ENCODE measurements around the gene MAML1.

Gene MAML1

DNA sequence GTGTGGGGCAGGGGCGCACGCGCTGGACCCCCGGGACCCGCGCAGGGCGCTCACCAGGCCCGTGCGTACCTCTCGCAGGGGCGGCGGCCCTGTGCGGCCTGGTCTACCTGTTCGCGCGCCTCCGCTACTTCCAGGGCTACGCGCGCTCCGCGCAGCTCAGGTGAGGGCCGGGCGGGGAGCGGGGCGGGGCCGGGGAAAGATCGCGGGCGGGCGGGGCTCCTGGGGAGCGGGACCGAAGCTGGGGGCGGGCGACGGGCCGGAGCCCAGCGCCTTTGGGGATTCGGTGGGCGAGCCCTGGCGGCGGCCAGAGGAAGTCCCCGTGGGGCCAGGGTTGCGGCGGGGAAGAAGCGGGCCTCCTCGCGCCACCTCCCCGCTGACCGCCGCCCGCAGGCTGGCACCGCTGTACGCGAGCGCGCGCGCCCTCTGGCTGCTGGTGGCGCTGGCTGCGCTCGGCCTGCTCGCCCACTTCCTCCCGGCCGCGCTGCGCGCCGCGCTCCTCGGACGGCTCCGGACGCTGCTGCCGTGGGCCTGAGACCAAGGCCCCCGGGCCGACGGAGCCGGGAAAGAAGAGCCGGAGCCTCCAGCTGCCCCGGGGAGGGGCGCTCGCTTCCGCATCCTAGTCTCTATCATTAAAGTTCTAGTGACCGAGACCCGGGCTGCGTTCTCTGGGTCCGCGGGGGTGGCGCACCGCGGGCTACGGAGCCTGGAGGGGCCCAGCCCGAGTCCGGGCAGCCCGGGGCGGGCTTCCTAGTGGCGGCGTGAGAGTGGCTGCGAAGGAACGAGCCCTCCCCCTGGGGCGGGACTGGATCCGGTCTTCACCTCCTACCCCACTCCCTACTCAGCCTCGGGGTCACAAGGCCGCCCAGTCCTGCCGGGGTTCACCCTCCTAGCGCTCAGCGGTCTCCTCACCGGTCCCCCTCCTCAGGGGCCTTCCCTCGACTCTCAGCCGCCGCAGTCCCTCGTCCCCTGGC, 63.5 kb downstream of the MAML1 start:
- TF ChIP-seq, protein P1, sequence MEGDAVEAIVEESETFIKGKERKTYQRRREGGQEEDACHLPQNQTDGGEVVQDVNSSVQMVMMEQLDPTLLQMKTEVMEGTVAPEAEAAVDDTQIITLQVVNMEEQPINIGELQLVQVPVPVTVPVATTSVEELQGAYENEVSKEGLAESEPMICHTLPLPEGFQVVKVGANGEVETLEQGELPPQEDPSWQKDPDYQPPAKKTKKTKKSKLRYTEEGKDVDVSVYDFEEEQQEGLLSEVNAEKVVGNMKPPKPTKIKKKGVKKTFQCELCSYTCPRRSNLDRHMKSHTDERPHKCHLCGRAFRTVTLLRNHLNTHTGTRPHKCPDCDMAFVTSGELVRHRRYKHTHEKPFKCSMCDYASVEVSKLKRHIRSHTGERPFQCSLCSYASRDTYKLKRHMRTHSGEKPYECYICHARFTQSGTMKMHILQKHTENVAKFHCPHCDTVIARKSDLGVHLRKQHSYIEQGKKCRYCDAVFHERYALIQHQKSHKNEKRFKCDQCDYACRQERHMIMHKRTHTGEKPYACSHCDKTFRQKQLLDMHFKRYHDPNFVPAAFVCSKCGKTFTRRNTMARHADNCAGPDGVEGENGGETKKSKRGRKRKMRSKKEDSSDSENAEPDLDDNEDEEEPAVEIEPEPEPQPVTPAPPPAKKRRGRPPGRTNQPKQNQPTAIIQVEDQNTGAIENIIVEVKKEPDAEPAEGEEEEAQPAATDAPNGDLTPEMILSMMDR (conservative IDR thresholded peaks at IDR 0.05; ENCODE audit: control insufficient read depth, insufficient read depth, low read depth, low read length) = no peak
- DNase-seq (ENCODE audit: low read depth) = peak; percentile 74
- peak overlapping the region; percentile 41 for H3K4me3 ChIP-seq (ENCODE audit: control insufficient read depth, low read depth, low read length)

DNA sequence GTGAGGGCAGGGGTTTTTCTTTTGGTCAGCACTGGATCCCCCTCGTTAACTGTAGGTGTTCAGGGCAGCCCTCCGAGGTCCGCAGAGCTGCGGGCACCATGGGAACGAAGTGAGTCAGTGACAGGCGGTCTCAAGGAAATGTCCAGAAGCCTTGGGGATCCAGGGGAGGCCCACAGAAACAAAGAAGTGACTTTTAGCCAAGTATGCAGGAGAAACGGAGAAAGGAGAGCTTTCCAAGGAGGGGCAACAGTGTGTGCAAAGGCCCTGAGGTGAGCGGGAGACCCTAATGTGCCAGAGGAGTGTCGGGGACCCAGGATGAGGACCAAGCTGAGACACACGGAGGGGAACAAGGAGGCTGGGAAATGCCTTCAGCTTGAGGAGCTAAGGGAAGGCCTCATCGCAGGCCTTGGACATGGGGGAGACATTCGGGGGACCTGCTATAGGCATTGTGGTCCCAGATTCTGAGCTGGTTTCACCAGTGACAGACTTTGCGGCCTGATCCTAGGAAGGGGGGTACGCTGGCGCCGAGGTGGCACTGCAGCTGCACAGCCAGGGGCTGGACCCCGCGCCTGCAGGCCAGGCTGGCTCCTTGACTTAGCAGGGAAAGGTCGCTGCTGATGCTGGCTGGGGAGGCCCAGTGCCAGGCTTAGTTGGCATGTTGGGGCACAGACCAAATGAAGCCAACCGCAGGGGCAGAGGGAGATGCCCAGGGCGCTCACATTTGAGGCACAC, 64.4 kb downstream of the MAML1 start:
- TF ChIP-seq, protein P1 (conservative IDR thresholded peaks at IDR 0.05; ENCODE audit: control insufficient read depth, insufficient read depth, low read depth, low read length) = no peak
- no peak overlapping the region for H3K4me3 ChIP-seq (ENCODE audit: control insufficient read depth, low read depth, low read length)
- no peak for DNase-seq (ENCODE audit: low read depth)

DNA sequence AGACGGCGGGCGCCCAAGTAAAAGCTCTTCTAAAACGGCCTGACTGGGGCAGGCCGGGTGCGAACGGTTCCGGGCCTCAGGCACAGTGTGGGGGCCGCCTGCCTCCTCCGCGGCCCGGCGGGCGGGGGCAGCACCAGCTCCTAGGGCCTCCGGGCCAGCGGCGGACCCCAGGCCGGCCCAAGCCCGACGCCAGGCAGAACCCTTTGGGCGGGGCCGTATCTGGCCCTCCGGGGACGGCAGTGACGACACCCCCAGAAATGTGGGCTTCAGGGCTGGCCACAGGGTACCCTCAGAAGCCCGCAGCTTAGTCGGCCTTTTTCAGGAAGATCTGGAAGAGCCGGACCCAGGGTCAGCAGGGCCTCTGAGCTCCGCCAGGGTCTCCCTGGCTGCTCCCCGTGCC, 65.1 kb downstream of the MAML1 start:
- TF ChIP-seq, protein P1 (conservative IDR thresholded peaks at IDR 0.05; ENCODE audit: control insufficient read depth, insufficient read depth, low read depth, low read length) = no peak
- DNase-seq (ENCODE audit: low read depth) = no peak
- no peak overlapping the region for H3K4me3 ChIP-seq (ENCODE audit: control insufficient read depth, low read depth, low read length)

DNA sequence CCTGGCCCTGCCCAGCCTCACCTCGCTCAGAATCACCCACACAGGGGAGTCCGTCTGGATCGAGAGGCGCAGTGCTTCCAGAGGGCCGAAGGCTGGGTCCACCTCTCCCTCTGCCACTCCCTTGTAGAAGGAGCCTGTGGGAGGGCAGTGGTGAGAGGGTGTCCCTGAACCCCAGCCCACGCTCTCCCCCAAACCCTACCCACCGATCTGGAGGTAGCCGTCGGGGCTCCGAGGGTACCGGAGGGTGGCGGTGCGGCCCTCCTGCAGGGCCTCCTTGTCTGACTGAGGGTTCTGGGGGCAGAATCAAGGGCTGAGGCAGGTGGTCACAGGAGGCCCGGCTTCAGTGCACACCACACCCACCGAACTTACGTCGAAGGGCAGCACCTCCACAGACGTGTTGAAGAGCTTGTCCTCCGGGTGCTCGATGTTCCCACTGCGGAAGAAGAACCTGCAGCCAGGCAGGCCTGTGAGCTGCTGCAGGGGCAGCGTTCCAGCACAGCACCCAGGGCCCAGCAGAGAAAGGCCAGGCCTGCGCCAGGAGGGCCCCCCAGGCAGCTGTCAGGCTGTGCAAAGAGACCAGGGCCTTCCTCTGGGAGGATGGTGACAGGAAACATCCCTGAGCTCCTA, 65.6 kb downstream of the MAML1 start:
- no peak overlapping the region for H3K4me3 ChIP-seq (ENCODE audit: control insufficient read depth, low read depth, low read length)
- DNase-seq (ENCODE audit: low read depth) = no peak

DNA sequence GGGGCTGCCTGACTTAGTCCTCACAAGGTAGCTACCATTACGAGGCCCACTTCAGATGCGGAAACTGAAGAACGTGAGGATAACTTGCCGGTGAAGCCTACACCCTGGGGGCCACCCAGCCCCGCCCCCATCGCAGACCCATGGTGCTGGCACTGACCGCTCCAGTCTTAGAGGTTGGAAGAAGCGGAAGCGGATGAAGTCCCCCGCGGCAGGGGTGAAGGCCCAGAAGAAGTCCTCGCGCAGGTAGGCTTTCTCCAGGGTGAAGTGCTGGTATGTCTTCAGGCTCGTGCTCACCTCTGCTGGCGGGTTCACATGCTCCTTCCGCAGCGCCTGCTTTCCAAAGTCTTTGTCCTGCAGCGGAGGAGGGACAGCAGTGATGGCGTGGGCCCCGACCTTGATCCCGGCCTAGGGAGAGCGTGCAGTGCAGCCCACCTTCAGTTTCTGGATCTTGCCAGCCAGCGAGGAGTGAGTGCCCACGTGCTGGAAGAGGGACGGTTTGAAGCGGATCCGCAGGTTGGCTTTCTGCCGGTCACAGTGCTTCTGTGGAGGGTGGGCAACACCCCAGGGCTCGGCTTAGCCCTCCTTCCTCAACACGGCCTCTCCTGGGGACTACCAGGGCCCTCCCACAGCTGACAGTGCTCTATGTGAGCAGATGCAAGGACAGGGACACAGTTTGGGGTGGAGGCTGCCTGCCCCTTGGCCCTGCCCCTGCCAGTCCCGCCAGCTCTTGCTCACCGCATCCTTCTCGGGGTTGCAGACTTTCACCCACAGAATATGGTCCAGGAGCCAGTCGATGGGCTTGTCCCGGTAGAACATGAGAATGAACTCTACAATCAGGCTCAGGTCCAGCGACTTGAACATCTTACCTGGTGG, 66.4 kb downstream of the MAML1 start:
- TF ChIP-seq, protein P1 (conservative IDR thresholded peaks at IDR 0.05; ENCODE audit: control insufficient read depth, insufficient read depth, low read depth, low read length) = no peak
- no peak overlapping the region for H3K4me3 ChIP-seq (ENCODE audit: control insufficient read depth, low read depth, low read length)
- no peak for DNase-seq (ENCODE audit: low read depth)

More for the DNA sequence above, 65.6 kb downstream of the MAML1 start:
- TF ChIP-seq, protein P1 (conservative IDR thresholded peaks at IDR 0.05; ENCODE audit: control insufficient read depth, insufficient read depth, low read depth, low read length) = no peak

DNA sequence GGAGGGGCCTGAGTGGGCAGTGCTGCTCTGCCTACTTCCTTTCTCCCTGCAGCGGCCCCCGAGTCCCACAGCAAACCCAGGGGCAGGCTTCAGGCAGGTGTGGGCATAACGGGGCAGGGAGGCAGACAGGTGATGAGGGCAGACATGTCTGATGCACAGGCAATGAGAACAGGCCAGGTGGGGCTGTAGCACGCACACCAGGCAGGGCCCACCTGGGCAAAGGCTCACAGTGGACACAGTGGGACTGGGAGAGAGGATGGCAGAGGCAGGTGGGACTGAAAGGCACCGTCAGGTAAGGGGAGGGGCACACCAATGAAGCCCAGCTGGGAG, 67.0 kb downstream of the MAML1 start:
- TF ChIP-seq, protein P1 (conservative IDR thresholded peaks at IDR 0.05; ENCODE audit: control insufficient read depth, insufficient read depth, low read depth, low read length) = no peak
- no peak for DNase-seq (ENCODE audit: low read depth)
- H3K4me3 ChIP-seq (ENCODE audit: control insufficient read depth, low read depth, low read length) = no peak overlapping the region

All from fibroblast of mammary gland (primary cell).